HCT116 (cell line): ENCODE measurements around the gene ITIH5. TPM values are rescaled to one million over a fixed set of nuclear protein-coding genes. Genes with fewer than 3 reads are reported as not detected.

Source experiments
- ATAC-seq: fragments of 200-7000 bp; cut with Tn5 transposase; 2 replicates; pipeline ENCODE4 v1.9.1; 2020; ENCODE audit warnings: mild to moderate bottlenecking, moderate library complexity
- BruUV-seq: library from RNA; stranded (reverse); fragments of 400-500 nt; replicated peaks from 2 replicates; lab custom pipeline; 2021; lab: Mats Ljungman, UMichigan
- CTCF ChIA-PET: fragments of 300-600 bp; sonication (Branson Sonifier 250); formaldehyde crosslinking; loops from one replicate; lab custom pipeline; 2021; ENCODE audit warnings: antibody characterized with exemption; lab: Charles Lee
- POLR2A ChIA-PET: fragments of 300-600, 350-600 bp; sonication (Branson Sonifier 250); formaldehyde crosslinking; loops from one replicate; lab custom pipeline; 2021; ENCODE audit warnings: antibody characterized with exemption; lab: Charles Lee
- RAD21 ChIA-PET, 2 experiments: fragments of 300-600 bp; sonication (Branson Sonifier 250); formaldehyde crosslinking; loops; one replicate each; lab custom pipeline; 2023; ENCODE audit warnings: low total read pairs in 2 of 2; ENCODE audit not compliant: uncharacterized antibody in 2 of 2, unreplicated experiment in 2 of 2, low non-redundant PET in 1 of 2; lab: Charles Lee
- DNase-seq: peaks from one replicate; pipeline ENCODE4 v3.0.0-alpha.2; 2010; ENCODE audit warnings: low read depth, low spot score
- H2AFZ ChIP-seq: fragments of 200-600 bp; shearing (Covaris generic), sonication (generic); 2 replicates; pipeline ENCODE4 v1.6.1; 2017; ENCODE audit warnings: low read depth, mixed run types, mixed read lengths, antibody characterized with exemption, low read length; ENCODE audit not compliant: poor library complexity, severe bottlenecking
- H3K27ac ChIP-seq: 2 replicates; pipeline ENCODE4 v1.5.1; 2012; ENCODE audit warnings: low read depth, low read length
- H3K27me3 ChIP-seq: fragments of 200-600 bp; sonication (generic); 2 replicates; pipeline ENCODE4 v1.6.1; 2016; ENCODE audit warnings: mixed run types, low read length, mixed read lengths; ENCODE audit not compliant: insufficient read depth
- H3K36me3 ChIP-seq, 2 experiments: fragments of 200-500 bp in 1 of 2; fragments of 200-600 bp in 1 of 2; sonication (Bioruptor generic) in 1 of 2; sonication (generic) in 1 of 2; 2 replicates each; pipeline versions ENCODE4 v1.5.1 to v1.6.1; 2014 to 2016; ENCODE audit warnings: low read length in 2 of 2, inconsistent platforms in 1 of 2, mixed read lengths in 1 of 2, mixed run types in 1 of 2; ENCODE audit not compliant: insufficient read depth in 2 of 2, control insufficient read depth in 1 of 2
- H3K4me1 ChIP-seq, 2 experiments: fragments of 200-600 bp in 1 of 2; sonication (generic) in 1 of 2; 2 replicates each; pipeline versions ENCODE4 v1.5.1 to v1.6.1; 2012 to 2017; ENCODE audit warnings: low read length in 2 of 2, inconsistent platforms in 1 of 2, mild to moderate bottlenecking in 1 of 2, mixed read lengths in 1 of 2, mixed run types in 1 of 2, moderate library complexity in 1 of 2; ENCODE audit not compliant: insufficient read depth in 2 of 2, control insufficient read depth in 1 of 2
- H3K4me2 ChIP-seq: fragments of 200-600 bp; sonication (generic); 2 replicates; pipeline ENCODE4 v1.6.1; 2017; ENCODE audit warnings: mixed run types, low read length, mixed read lengths
- H3K4me3 ChIP-seq, 2 experiments: fragments of 200-600 bp in 1 of 2; sonication (generic) in 1 of 2; replicated peaks in 1 of 2; 2 replicates each; pipeline ENCODE4 v1.5.1; 2011 to 2016; ENCODE audit warnings: low read length in 2 of 2, control low read depth in 1 of 2, low read depth in 1 of 2, mild to moderate bottlenecking in 1 of 2, mixed read lengths in 1 of 2, mixed run types in 1 of 2
- H3K79me2 ChIP-seq: fragments of 200-600 bp; sonication (generic); 2 replicates; pipeline ENCODE4 v1.6.1; 2017; ENCODE audit warnings: mild to moderate bottlenecking, mixed run types, low read length, moderate library complexity, mixed read lengths; ENCODE audit not compliant: insufficient read depth
- H3K9ac ChIP-seq: fragments of 200-600 bp; sonication (generic); 2 replicates; pipeline ENCODE4 v1.6.1; 2016; ENCODE audit warnings: low read length, mixed read lengths
- H3K9me2 ChIP-seq: fragments of 200-600 bp; sonication (generic), shearing (Covaris generic); 2 replicates; pipeline ENCODE4 v1.6.1; 2017; ENCODE audit warnings: mixed run types, mild to moderate bottlenecking, moderate library complexity; ENCODE audit not compliant: insufficient read depth
- H3K9me3 ChIP-seq, 2 experiments: fragments of 200-500 bp in 1 of 2; fragments of 200-600 bp in 1 of 2; sonication (Bioruptor generic) in 1 of 2; sonication (generic) in 1 of 2; 2 replicates each; pipeline ENCODE4 v1.6.1; 2014 to 2017; ENCODE audit warnings: low read length in 2 of 2, mixed read lengths in 2 of 2, inconsistent platforms in 1 of 2, low read depth in 1 of 2, mild to moderate bottlenecking in 1 of 2, mixed run types in 1 of 2, moderate library complexity in 1 of 2; ENCODE audit not compliant: control insufficient read depth in 1 of 2, insufficient read depth in 1 of 2
- H4K20me1 ChIP-seq: fragments of 200-600 bp; sonication (generic), shearing (Covaris generic); 2 replicates; pipeline ENCODE4 v1.6.1; 2017; ENCODE audit warnings: mixed run types, mild to moderate bottlenecking, moderate library complexity; ENCODE audit not compliant: insufficient read depth
- ATF3 ChIP-seq: IDR thresholded peaks from 2 replicates; pipeline ENCODE4 v1.6.1; 2012
- CBX3 ChIP-seq: IDR thresholded peaks from 2 replicates; pipeline ENCODE4 v1.6.1; 2012; ENCODE audit warnings: low read depth
- CEBPB ChIP-seq: IDR thresholded peaks from 2 replicates; pipeline ENCODE4 v1.6.1; 2012; ENCODE audit warnings: low read depth
- CTCF ChIP-seq, 3 experiments: fragments of 200-600 bp in 1 of 3; sonication (generic) in 1 of 3; IDR thresholded peaks in 2 of 3; conservative IDR thresholded peaks in 1 of 3; 2 replicates each; pipeline ENCODE4 v1.5.1; 2012 to 2017; ENCODE audit warnings: low read depth in 2 of 3, low read length in 2 of 3, antibody characterized with exemption in 1 of 3, borderline replicate concordance in 1 of 3, control low read depth in 1 of 3, mild to moderate bottlenecking in 1 of 3, mixed read lengths in 1 of 3, mixed run types in 1 of 3, moderate library complexity in 1 of 3; ENCODE audit not compliant: insufficient read depth in 1 of 3
- ELF1 ChIP-seq: IDR thresholded peaks from 2 replicates; pipeline ENCODE4 v1.6.1; 2012; ENCODE audit warnings: low read depth, borderline replicate concordance
- EZH2 ChIP-seq: fragments of 200-600 bp; sonication (generic); IDR thresholded peaks from 2 replicates; pipeline ENCODE4 v1.6.1; 2017; ENCODE audit warnings: antibody characterized with exemption, mixed run types
- EZH2phosphoT487 ChIP-seq: fragments of 200-600 bp; IDR thresholded peaks from 2 replicates; pipeline ENCODE4 v1.6.1; 2018; ENCODE audit warnings: antibody characterized with exemption, borderline replicate concordance
- FOSL1 ChIP-seq: IDR thresholded peaks from 2 replicates; pipeline ENCODE4 v1.6.1; 2012; ENCODE audit warnings: low read depth
- MAX ChIP-seq: IDR thresholded peaks from 2 replicates; pipeline ENCODE4 v1.6.1; 2012
- POLR2A ChIP-seq: IDR thresholded peaks from 2 replicates; pipeline ENCODE4 v1.7.0; 2011; ENCODE audit warnings: borderline replicate concordance; ENCODE audit not compliant: insufficient read depth, insufficient read length; ENCODE audit errors: extremely low read depth
- POLR2AphosphoS5 ChIP-seq: IDR thresholded peaks from 2 replicates; pipeline ENCODE4 v1.6.1; 2011; ENCODE audit warnings: mild to moderate bottlenecking, low read depth, low read length, moderate library complexity
- RAD21 ChIP-seq: IDR thresholded peaks from 2 replicates; pipeline ENCODE4 v1.6.1; 2012; ENCODE audit warnings: low read depth, mild to moderate bottlenecking
- REST ChIP-seq: IDR thresholded peaks from 2 replicates; pipeline ENCODE4 v1.6.1; 2012; ENCODE audit warnings: low read depth
- SIN3A ChIP-seq: IDR thresholded peaks from 2 replicates; pipeline ENCODE4 v1.6.1; 2012; ENCODE audit warnings: low read depth
- SRF ChIP-seq: IDR thresholded peaks from 2 replicates; pipeline ENCODE4 v1.6.1; 2012; ENCODE audit warnings: low read depth
- TCF7L2 ChIP-seq: IDR thresholded peaks from 2 replicates; pipeline ENCODE4 v1.7.0; 2011; ENCODE audit warnings: borderline replicate concordance, inconsistent platforms; ENCODE audit not compliant: insufficient read depth, insufficient read length; ENCODE audit errors: extremely low read depth
- YY1 ChIP-seq: IDR thresholded peaks from 2 replicates; pipeline ENCODE4 v1.6.1; 2011; ENCODE audit warnings: low read length, low read depth, moderate library complexity, mild to moderate bottlenecking; ENCODE audit not compliant: insufficient replicate concordance; ENCODE audit errors: extremely low read depth
- ZBTB33 ChIP-seq: IDR thresholded peaks from 2 replicates; pipeline ENCODE4 v1.6.1; 2011; ENCODE audit warnings: mild to moderate bottlenecking, low read length, moderate library complexity; ENCODE audit not compliant: insufficient replicate concordance; ENCODE audit errors: extremely low read depth
- ZFX ChIP-seq: fragments of 450-650 bp; IDR thresholded peaks from 2 replicates; pipeline ENCODE4 v1.6.1; 2017
- ZNF274 ChIP-seq: fragments of 200-500 bp; sonication (Bioruptor generic); IDR thresholded peaks from 2 replicates; pipeline ENCODE4 v1.6.1; 2014; ENCODE audit warnings: mild to moderate bottlenecking, low read depth, low read length, inconsistent platforms
- intact Hi-C: fragments of 100-400 bp; cut with micrococcal nuclease; formaldehyde crosslinking; loops from 2 replicates; pipeline ENCODE4 v1.10.0; 2022
- total RNA-seq: library from RNA; stranded (reverse); gene quantifications from one replicate; pipeline ENCODE4 v1.2.1, GENCODE V29; 2021; ENCODE audit not compliant: unreplicated experiment

Gene ITIH5
- total RNA-seq, 1 experiment from 2014 or later: not detected

- POLR2A ChIA-PET: no interaction called here
- Histone ChIP-seq H3K9me3 (no peaks in the 10 kb centered on the region), H3K79me2 (no peaks in the 10 kb centered on the region), H2AFZ (no peak overlapping the region), H4K20me1 (no peaks in the 10 kb centered on the region), H3K4me2 (no peak overlapping the region), H3K27me3 (peaks cover 17% of the 10 kb centered on the region), H3K4me3 (no peak overlapping the region), H3K36me3 (no peaks in the 10 kb centered on the region), H3K9ac (no peak overlapping the region), H3K9me2 (no peaks in the 10 kb centered on the region), H3K27ac (no peak overlapping the region), H3K4me1 (no peaks in the 10 kb centered on the region)
- ATAC-seq (no peak), DNase-seq (no peak)
- BruUV-seq: no TSS peak
- RAD21 ChIA-PET: no interaction called here
- TF ChIP-seq EZH2phosphoT487 (no peak), FOSL1 (no peak), POLR2AphosphoS5 (no peak), MAX (no peak), SRF (no peak), TCF7L2 (no peak), ZBTB33 (no peak), ELF1 (no peak), CTCF (IDR thresholded peaks at IDR 0.05 in 2 of 3, conservative IDR thresholded peaks at IDR 0.05 in 1 of 3; ENCODE audit: borderline replicate concordance in 1 of 3, insufficient read depth in 1 of 3, low read depth in 2 of 3, low read length in 2 of 3) (no peak), RAD21 (no peak), POLR2A (no peak), SIN3A (no peak), CEBPB (no peak), REST (no peak), ZNF274 (no peak), ATF3 (no peak), CBX3 (no peak), EZH2 (no peak), YY1 (no peak), ZFX (no peak)
- CTCF ChIA-PET: interaction anchor here (1.0 to 1.4 kb wide), 2 partner anchors 13 to 24 kb away, joined by 3 to 5 read pairs; no protein-coding TSS in a partner anchor
- intact Hi-C loops: no loop called here
Observed at GRCh38 chr10:7662522-7662921, 4.2 kb downstream of the ITIH5 start.
